Thyroid gland (tissue), 4 donors: ENCODE results near the gene GIPC2. TPM values are rescaled to one million over a fixed set of nuclear protein-coding genes. Genes with fewer than 3 reads are reported as not detected.

ENCODE experiments used
- DNase-seq, 2 donors: peaks; one replicate each; pipeline ENCODE4 v3.0.0-alpha.2; 2019
- H3K27ac ChIP-seq, 3 donors: fragments of 200-600 bp; sonication (generic); 1 replicate in 2 of 3; 2 replicates in 1 of 3; pipeline ENCODE4 v1.5.1; 2016 to 2019; ENCODE audit warnings: mild to moderate bottlenecking in 1 of 3, moderate library complexity in 1 of 3
- H3K27me3 ChIP-seq: fragments of 200-600 bp; sonication (generic); one replicate; pipeline ENCODE4 v1.5.1; 2019
- H3K36me3 ChIP-seq, 2 donors: fragments of 200-600 bp; sonication (generic); one replicate each; pipeline ENCODE4 v1.5.1; 2016 to 2019
- H3K4me1 ChIP-seq, 2 donors: fragments of 200-600 bp; sonication (generic); one replicate each; pipeline ENCODE4 v1.5.1; 2017 to 2019
- H3K4me3 ChIP-seq, 3 donors: fragments of 200-600 bp; sonication (generic); replicated peaks in 1 of 3; 1 replicate in 2 of 3; 2 replicates in 1 of 3; pipeline ENCODE4 v1.5.1; 2016; ENCODE audit warnings: mild to moderate bottlenecking in 1 of 3
- H3K9me3 ChIP-seq: fragments of 200-600 bp; sonication (generic); one replicate; pipeline ENCODE4 v1.5.1; 2017
- CTCF ChIP-seq, 6 experiments: fragments of 200-600 bp in 3 of 6; fragments of 450-650 bp in 3 of 6; sonication (generic) in 3 of 6; IDR thresholded peaks; one replicate each; pipeline ENCODE4 v1.5.1; 2016 to 2019; ENCODE audit warnings: antibody characterized with exemption in 6 of 6, mild to moderate bottlenecking in 2 of 6, inconsistent platforms in 1 of 6, moderate library complexity in 1 of 6
- POLR2A ChIP-seq, 2 donors: fragments of 450-650 bp; IDR thresholded peaks; one replicate each; pipeline ENCODE4 v1.6.1; 2017; ENCODE audit warnings: antibody characterized with exemption in 2 of 2, mild to moderate bottlenecking in 2 of 2, moderate library complexity in 1 of 2
- WGBS, 2 donors: methylation state at CpG; one replicate each; pipeline ENCODE4 v1.1.5; 2017; 5-methylcytosine and 5-hydroxymethylcytosine counted together
- intact Hi-C: fragments of 100-400 bp; cut with DNase I; formaldehyde crosslinking; loops from one replicate; pipeline ENCODE4 v1.15.1; 2023
- total RNA-seq, 4 donors: library from RNA; depleted of rRNA; stranded (reverse); fragments of >200 nt; gene quantifications; one replicate each; pipeline ENCODE4 v1.2.3, GENCODE V29; 2016

Gene GIPC2
- total RNA-seq, 4 donors from 2014 or later: 1.5 to 5.0 (median 2.6) TPM

- intact Hi-C loops: no loop called here
- Histone ChIP-seq H3K4me3 (no peak overlapping the region), H3K4me1 (no peaks in the 10 kb centered on the region), H3K9me3 (no peaks in the 10 kb centered on the region), H3K27ac (no peak overlapping the region), H3K27me3 (no peaks in the 10 kb centered on the region), H3K36me3 (no peaks in the 10 kb centered on the region)
- TF ChIP-seq CTCF (IDR thresholded peaks at IDR 0.05): no peak
- no peak for TF ChIP-seq POLR2A (IDR thresholded peaks at IDR 0.05)
- WGBS, 2 donors: 88 to 95% methylated on average over 2 of the region's 2 CpGs
- no peak for DNase-seq
Measured at GRCh38 chr1:78035121-78035520, 10.6 kb upstream of the GIPC2 start.

- Histone ChIP-seq H3K27ac (no peak overlapping the region), H3K4me1 (no peaks in the 10 kb centered on the region), H3K36me3 (no peaks in the 10 kb centered on the region), H3K27me3 (no peaks in the 10 kb centered on the region), H3K9me3 (no peaks in the 10 kb centered on the region), H3K4me3 (no peak overlapping the region)
- intact Hi-C loops: no loop called here
- WGBS, 2 donors: 78% methylated on average over 5 of the region's 5 CpGs
- TF ChIP-seq CTCF (IDR thresholded peaks at IDR 0.05) (no peak), POLR2A (IDR thresholded peaks at IDR 0.05) (no peak)
- no peak for DNase-seq
Measured at GRCh38 chr1:78036450-78036849, 9.3 kb upstream of the GIPC2 start.

- Histone ChIP-seq H3K9me3 (no peaks in the 10 kb centered on the region), H3K4me3 (no peak overlapping the region), H3K27me3 (no peaks in the 10 kb centered on the region), H3K27ac (no peak overlapping the region), H3K36me3 (no peaks in the 10 kb centered on the region), H3K4me1 (no peaks in the 10 kb centered on the region)
- intact Hi-C loops: no loop called here
- WGBS, 2 donors: 79 to 84% methylated on average over 2 of the region's 2 CpGs
- no peak for DNase-seq
- TF ChIP-seq POLR2A (IDR thresholded peaks at IDR 0.05) (no peak), CTCF (IDR thresholded peaks at IDR 0.05) (no peak)
Measured at GRCh38 chr1:78038071-78038470, 7.7 kb upstream of the GIPC2 start.

GRCh38 chr1:78038491-78038939 lies 7.3 kb upstream of the GIPC2 start:
- Histone ChIP-seq H3K4me1 (no peaks in the 10 kb centered on the region), H3K4me3 (no peak overlapping the region), H3K36me3 (no peaks in the 10 kb centered on the region), H3K9me3 (no peaks in the 10 kb centered on the region), H3K27me3 (no peaks in the 10 kb centered on the region), H3K27ac (no peak overlapping the region)
- no peak for DNase-seq
- TF ChIP-seq POLR2A (IDR thresholded peaks at IDR 0.05) (no peak), CTCF (IDR thresholded peaks at IDR 0.05) (no peak)
- intact Hi-C loops: no loop called here

GRCh38 chr1:78040484-78041089 lies 5.2 kb upstream of the GIPC2 start:
- TF ChIP-seq POLR2A (IDR thresholded peaks at IDR 0.05) (no peak), CTCF (IDR thresholded peaks at IDR 0.05) (no peak)
- no peaks in the 10 kb centered on the region for H3K4me1 ChIP-seq
- no peak overlapping the region for H3K4me3 ChIP-seq
- intact Hi-C loops: no loop called here
- no peaks in the 10 kb centered on the region for H3K9me3 ChIP-seq
- DNase-seq: no peak
- H3K27ac ChIP-seq: no peak overlapping the region
- H3K27me3 ChIP-seq: no peaks in the 10 kb centered on the region
- 88 to 89% methylated on average over 3 of the region's 3 CpGs for WGBS, 2 donors
- H3K36me3 ChIP-seq: no peaks in the 10 kb centered on the region
